ENCODE measurements around the gene SLC9A7. TPM values are rescaled to one million over a fixed set of nuclear protein-coding genes. Genes with fewer than 3 reads are reported as not detected.

Gene SLC9A7
- total RNA-seq, 1 experiment from 2014 or later: 13.1 TPM

DNA sequence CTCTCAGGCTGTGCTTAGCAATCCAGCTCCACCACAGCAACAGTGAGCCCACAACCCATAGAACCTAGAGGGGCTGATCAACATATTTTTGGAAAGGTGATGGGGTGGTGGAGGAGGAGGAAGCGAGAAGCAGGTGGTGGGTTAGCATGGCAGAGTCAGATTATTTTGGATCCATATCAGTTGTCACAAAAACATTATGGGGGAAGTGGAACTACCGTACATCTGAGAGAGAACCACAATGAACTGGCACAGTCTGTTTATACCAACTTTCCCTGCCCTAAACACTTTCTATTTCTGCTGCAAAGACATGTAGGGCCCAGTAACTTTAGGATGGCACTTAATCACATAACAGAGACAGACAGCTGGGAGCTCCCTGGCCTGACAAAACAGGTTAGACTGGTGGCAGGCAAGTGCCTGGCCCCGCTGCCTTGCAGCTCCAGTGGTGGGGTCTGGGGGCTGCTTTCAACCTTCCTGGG, 4.3 kb downstream of the SLC9A7 start:
- Histone ChIP-seq H3K9me3 (ENCODE audit: low read depth, low read length, poor library complexity, severe bottlenecking) (no peaks in the 10 kb centered on the region), H3K36me3 (ENCODE audit: insufficient read depth, low read length, poor library complexity, severe bottlenecking) (no peaks in the 10 kb centered on the region), H3K4me3 (ENCODE audit: low read depth, low read length, poor library complexity, severe bottlenecking) (no peak overlapping the region), H3K4me1 (ENCODE audit: insufficient read depth, low read length, poor library complexity, severe bottlenecking) (no peaks in the 10 kb centered on the region), H3K27me3 (replicated peaks; ENCODE audit: insufficient read depth, low read depth, low read length, poor library complexity) (no peaks in the 10 kb centered on the region), H3K27ac (ENCODE audit: low read depth, low read length, poor library complexity, severe bottlenecking) (no peak overlapping the region)
- no peak for DNase-seq (ENCODE audit: low spot score)
- ChIA-PET POLR2A (ENCODE audit: low non-redundant PET) (no interaction called here), CTCF (no interaction called here)
- intact Hi-C loops (cut with micrococcal nuclease; ENCODE audit: unreplicated experiment): no loop called here
- no TSS peak for BruUV-seq (replicated peaks)
- TF ChIP-seq, protein P1, sequence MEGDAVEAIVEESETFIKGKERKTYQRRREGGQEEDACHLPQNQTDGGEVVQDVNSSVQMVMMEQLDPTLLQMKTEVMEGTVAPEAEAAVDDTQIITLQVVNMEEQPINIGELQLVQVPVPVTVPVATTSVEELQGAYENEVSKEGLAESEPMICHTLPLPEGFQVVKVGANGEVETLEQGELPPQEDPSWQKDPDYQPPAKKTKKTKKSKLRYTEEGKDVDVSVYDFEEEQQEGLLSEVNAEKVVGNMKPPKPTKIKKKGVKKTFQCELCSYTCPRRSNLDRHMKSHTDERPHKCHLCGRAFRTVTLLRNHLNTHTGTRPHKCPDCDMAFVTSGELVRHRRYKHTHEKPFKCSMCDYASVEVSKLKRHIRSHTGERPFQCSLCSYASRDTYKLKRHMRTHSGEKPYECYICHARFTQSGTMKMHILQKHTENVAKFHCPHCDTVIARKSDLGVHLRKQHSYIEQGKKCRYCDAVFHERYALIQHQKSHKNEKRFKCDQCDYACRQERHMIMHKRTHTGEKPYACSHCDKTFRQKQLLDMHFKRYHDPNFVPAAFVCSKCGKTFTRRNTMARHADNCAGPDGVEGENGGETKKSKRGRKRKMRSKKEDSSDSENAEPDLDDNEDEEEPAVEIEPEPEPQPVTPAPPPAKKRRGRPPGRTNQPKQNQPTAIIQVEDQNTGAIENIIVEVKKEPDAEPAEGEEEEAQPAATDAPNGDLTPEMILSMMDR (conservative IDR thresholded peaks at IDR 0.05; ENCODE audit: low read depth, low read length): no peak
- TF ChIP-seq EZH2 (IDR thresholded peaks at IDR 0.05; ENCODE audit: borderline replicate concordance, low read depth, low read length, poor library complexity, severe bottlenecking): no peak

DNA sequence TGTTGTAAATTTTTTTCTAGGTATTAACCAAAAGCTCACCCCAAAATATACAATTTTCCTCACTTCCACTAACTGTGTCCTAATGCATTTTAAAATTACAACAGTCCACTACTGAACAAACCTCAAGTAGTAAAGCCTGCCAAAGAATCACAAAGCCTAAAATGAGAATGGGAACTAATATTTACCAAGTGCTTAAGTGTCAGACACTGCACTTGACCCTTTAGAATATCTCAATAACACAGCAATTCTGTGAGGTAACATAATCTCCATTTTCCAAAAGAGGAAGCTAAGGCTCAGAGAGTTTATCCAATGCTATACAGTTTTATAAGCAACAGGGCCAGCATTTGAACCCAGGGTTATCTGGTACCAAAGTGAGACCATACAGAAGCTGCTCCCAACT, 4.9 kb downstream of the SLC9A7 start:
- Histone ChIP-seq H3K27ac (ENCODE audit: low read depth, low read length, poor library complexity, severe bottlenecking) (no peak overlapping the region), H3K27me3 (replicated peaks; ENCODE audit: insufficient read depth, low read depth, low read length, poor library complexity) (no peaks in the 10 kb centered on the region)
- TF ChIP-seq, protein P1 (conservative IDR thresholded peaks at IDR 0.05; ENCODE audit: low read depth, low read length): no peak
- TF ChIP-seq EZH2 (IDR thresholded peaks at IDR 0.05; ENCODE audit: borderline replicate concordance, low read depth, low read length, poor library complexity, severe bottlenecking): no peak

DNA sequence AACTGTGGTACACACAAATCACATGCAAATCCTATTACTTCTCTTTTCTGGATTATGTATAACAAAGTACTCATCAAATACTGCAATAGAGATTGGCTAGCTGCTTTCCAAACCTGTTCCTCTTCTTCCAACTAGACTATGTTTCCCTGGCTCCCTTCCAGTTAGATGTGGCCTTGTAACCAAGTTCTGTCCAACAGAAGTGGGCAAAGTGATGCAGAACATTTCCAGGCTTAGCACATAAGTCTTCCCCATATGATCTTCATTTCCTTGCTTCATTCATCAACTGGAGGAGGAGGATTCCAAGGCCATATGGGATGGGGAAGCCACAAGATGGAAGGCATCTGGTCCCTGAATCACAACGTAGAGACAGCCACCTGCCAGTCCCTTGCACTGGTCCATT, 8.0 kb downstream of the SLC9A7 start:
- no peak overlapping the region for H3K4me3 ChIP-seq (ENCODE audit: low read depth, low read length, poor library complexity, severe bottlenecking)
- ChIA-PET CTCF (no interaction called here), POLR2A (ENCODE audit: low non-redundant PET) (no interaction called here)
- no TSS peak for BruUV-seq (replicated peaks)
- DNase-seq (ENCODE audit: low spot score): no peak
- no peaks in the 10 kb centered on the region for H3K27me3 ChIP-seq (replicated peaks; ENCODE audit: insufficient read depth, low read depth, low read length, poor library complexity)
- H3K4me1 ChIP-seq (ENCODE audit: insufficient read depth, low read length, poor library complexity, severe bottlenecking): no peaks in the 10 kb centered on the region
- H3K9me3 ChIP-seq (ENCODE audit: low read depth, low read length, poor library complexity, severe bottlenecking): no peaks in the 10 kb centered on the region
- intact Hi-C loops (cut with micrococcal nuclease; ENCODE audit: unreplicated experiment): no loop called here
- TF ChIP-seq, protein P1 (conservative IDR thresholded peaks at IDR 0.05; ENCODE audit: low read depth, low read length): no peak
- no peak for TF ChIP-seq EZH2 (IDR thresholded peaks at IDR 0.05; ENCODE audit: borderline replicate concordance, low read depth, low read length, poor library complexity, severe bottlenecking)
- H3K27ac ChIP-seq (ENCODE audit: low read depth, low read length, poor library complexity, severe bottlenecking): no peak overlapping the region
- H3K36me3 ChIP-seq (ENCODE audit: insufficient read depth, low read length, poor library complexity, severe bottlenecking): no peaks in the 10 kb centered on the region

More for the DNA sequence above, 4.9 kb downstream of the SLC9A7 start:
- ChIA-PET POLR2A (ENCODE audit: low non-redundant PET) (no interaction called here), CTCF (no interaction called here)
- H3K4me1 ChIP-seq (ENCODE audit: insufficient read depth, low read length, poor library complexity, severe bottlenecking): no peaks in the 10 kb centered on the region
- DNase-seq (ENCODE audit: low spot score): no peak
- no peak overlapping the region for H3K4me3 ChIP-seq (ENCODE audit: low read depth, low read length, poor library complexity, severe bottlenecking)
- BruUV-seq (replicated peaks): no TSS peak
- H3K9me3 ChIP-seq (ENCODE audit: low read depth, low read length, poor library complexity, severe bottlenecking): no peaks in the 10 kb centered on the region
- intact Hi-C loops (cut with micrococcal nuclease; ENCODE audit: unreplicated experiment): no loop called here
- H3K36me3 ChIP-seq (ENCODE audit: insufficient read depth, low read length, poor library complexity, severe bottlenecking): no peaks in the 10 kb centered on the region

Measured in A673 (cell line).